ENCODE results near the gene POMC. TPM values are rescaled to one million over a fixed set of nuclear protein-coding genes. Genes with fewer than 3 reads are reported as not detected.

POMC gene
- total and polyA plus RNA-seq, 2 of the 8 experiments (the other 6 are each of a cell fraction or from before 2014, with no cell fraction given): 1.7 to 4.7 TPM

DNA sequence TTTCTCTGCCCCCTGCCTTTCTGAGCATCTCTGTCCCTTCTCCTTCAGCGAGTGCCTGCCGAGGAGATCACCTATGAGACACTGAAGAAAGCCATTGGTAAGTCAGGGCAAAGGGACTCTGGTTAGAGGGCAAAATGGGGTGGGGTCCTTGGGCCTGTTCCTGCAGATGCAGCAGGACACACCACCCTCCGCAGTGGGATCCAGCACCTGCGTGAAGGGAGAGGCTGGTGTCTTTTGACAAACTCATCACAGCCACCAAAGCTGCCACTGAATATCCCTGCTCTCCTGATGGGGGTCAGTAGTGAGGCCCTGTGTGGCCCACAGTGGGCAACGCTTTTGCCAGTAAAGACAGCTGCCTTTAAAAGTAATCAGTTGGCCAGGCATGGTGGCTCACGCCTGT, 18.7 kb downstream of the POMC start (continued):
- TF ChIP-seq CHD7 (IDR thresholded peaks at IDR 0.05; ENCODE audit: insufficient replicate concordance, low read length) (no peak), EZH2 (IDR thresholded peaks at IDR 0.05; ENCODE audit: low read depth, low read length, severe bottlenecking) (no peak)
- TF ChIP-seq, protein P1, sequence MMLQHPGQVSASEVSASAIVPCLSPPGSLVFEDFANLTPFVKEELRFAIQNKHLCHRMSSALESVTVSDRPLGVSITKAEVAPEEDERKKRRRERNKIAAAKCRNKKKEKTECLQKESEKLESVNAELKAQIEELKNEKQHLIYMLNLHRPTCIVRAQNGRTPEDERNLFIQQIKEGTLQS (IDR thresholded peaks at IDR 0.05; ENCODE audit: insufficient read depth, low read depth, low read length): no peak
